Loucy (cell line): ENCODE measurements around the gene AGBL4.

Experiments
- H2AFZ ChIP-seq: fragments of 200-600 bp; sonication (generic); 2 replicates; pipeline ENCODE4 v1.6.0; 2016; ENCODE audit warnings: antibody characterized with exemption, mild to moderate bottlenecking, low read length, moderate library complexity
- H3F3A ChIP-seq: fragments of 200-600 bp; 2 replicates; pipeline ENCODE4 v1.6.0; 2016; ENCODE audit warnings: antibody characterized with exemption, low read depth, mild to moderate bottlenecking
- H3K27me3 ChIP-seq: fragments of 200-600 bp; sonication (generic); 2 replicates; pipeline ENCODE4 v1.6.1; 2014; ENCODE audit warnings: low read length, mild to moderate bottlenecking; ENCODE audit not compliant: insufficient read depth, poor library complexity, severe bottlenecking
- H3K36me3 ChIP-seq: fragments of 200-600 bp; sonication (generic); 2 replicates; pipeline ENCODE4 v1.6.1; 2016; ENCODE audit warnings: low read length; ENCODE audit not compliant: insufficient read depth
- H3K4me1 ChIP-seq: fragments of 200-600 bp; sonication (generic); 2 replicates; pipeline ENCODE4 v1.5.1; 2014; ENCODE audit warnings: low read length, mild to moderate bottlenecking; ENCODE audit not compliant: insufficient read depth, poor library complexity, severe bottlenecking
- H3K4me2 ChIP-seq: fragments of 200-600 bp; sonication (generic); 2 replicates; pipeline ENCODE4 v1.6.0; 2014; ENCODE audit warnings: antibody characterized with exemption, low read length, low read depth, mild to moderate bottlenecking; ENCODE audit not compliant: poor library complexity, severe bottlenecking
- H3K4me3 ChIP-seq: fragments of 200-600 bp; sonication (generic); 2 replicates; pipeline ENCODE4 v1.5.1; 2014; ENCODE audit warnings: low read length, mild to moderate bottlenecking, mixed read lengths; ENCODE audit not compliant: poor library complexity, severe bottlenecking
- H3K79me2 ChIP-seq: fragments of 200-600 bp; sonication (generic); 2 replicates; pipeline ENCODE4 v1.6.1; 2014; ENCODE audit warnings: low read length; ENCODE audit not compliant: insufficient read depth
- H3K9ac ChIP-seq: fragments of 200-600 bp; sonication (generic); 2 replicates; pipeline ENCODE4 v1.6.0; 2014; ENCODE audit warnings: mild to moderate bottlenecking, low read depth, low read length, moderate library complexity; ENCODE audit not compliant: poor library complexity, severe bottlenecking
- H3K9me2 ChIP-seq: fragments of 200-600 bp; sonication (generic); replicated peaks from 2 replicates; pipeline ENCODE4 v1.6.1; 2016; ENCODE audit warnings: low read depth, low read length, mixed read lengths
- H3K9me3 ChIP-seq: fragments of 200-600 bp; sonication (generic); 2 replicates; pipeline ENCODE4 v1.6.1; 2014; ENCODE audit warnings: mild to moderate bottlenecking, antibody characterized with exemption, low read length, low read depth; ENCODE audit not compliant: insufficient read depth
- H4K20me1 ChIP-seq: fragments of 200-600 bp; sonication (generic); 2 replicates; pipeline ENCODE4 v1.6.0; 2014; ENCODE audit warnings: antibody characterized with exemption, low read length, mild to moderate bottlenecking; ENCODE audit not compliant: insufficient read depth, poor library complexity, severe bottlenecking
- CTCF ChIP-seq: fragments of 200-600 bp; sonication (generic); conservative IDR thresholded peaks from 2 replicates; pipeline ENCODE4 v1.5.1; 2014; ENCODE audit warnings: mild to moderate bottlenecking, antibody characterized with exemption, low read length
- EZH2phosphoT487 ChIP-seq: fragments of 200-600 bp; IDR thresholded peaks from 2 replicates; pipeline ENCODE4 v1.6.1; 2018; ENCODE audit warnings: antibody characterized with exemption, mild to moderate bottlenecking, moderate library complexity, borderline replicate concordance

Gene AGBL4

GRCh38 chr1:50027794-50028193, 4.0 kb upstream of the AGBL4 start:
- Histone ChIP-seq H3K79me2 (no peaks in the 10 kb centered on the region), H2AFZ (no peak overlapping the region), H3K4me2 (no peak overlapping the region), H3K9me3 (no peaks in the 10 kb centered on the region), H3K4me1 (no peaks in the 10 kb centered on the region), H3K4me3 (no peak overlapping the region), H3K27me3 (no peaks in the 10 kb centered on the region), H3K9ac (no peak overlapping the region), H3K9me2 (no peaks in the 10 kb centered on the region), H4K20me1 (no peaks in the 10 kb centered on the region), H3F3A (no peaks in the 10 kb centered on the region), H3K36me3 (no peaks in the 10 kb centered on the region)
- TF ChIP-seq CTCF (no peak), EZH2phosphoT487 (no peak)

- H3K79me2 ChIP-seq, result no peaks in the 10 kb centered on the region
- H3K4me1 ChIP-seq, result no peaks in the 10 kb centered on the region
- peaks cover 5% of the 10 kb centered on the region; the same call in 1 of the 2 replicates for H3K9me3 ChIP-seq
- H2AFZ ChIP-seq, result no peak overlapping the region
- no peaks in the 10 kb centered on the region for H3K9me2 ChIP-seq
- no peak overlapping the region for H3K4me3 ChIP-seq
- H3K9ac ChIP-seq, result no peak overlapping the region
- no peak overlapping the region for H3K4me2 ChIP-seq
- no peak for TF ChIP-seq CTCF
- no peaks in the 10 kb centered on the region for H3F3A ChIP-seq
- H4K20me1 ChIP-seq, result no peaks in the 10 kb centered on the region
- no peaks in the 10 kb centered on the region for H3K27me3 ChIP-seq
- no peaks in the 10 kb centered on the region for H3K36me3 ChIP-seq
These were observed 28.0 kb downstream of the AGBL4 start for GRCh38 chr1:49995734-49996133.

GRCh38 chr1:49971088-49971487, 52.7 kb downstream of the AGBL4 start:
- no peaks in the 10 kb centered on the region for H3K79me2 ChIP-seq
- no peaks in the 10 kb centered on the region for H3F3A ChIP-seq
- H3K4me3 ChIP-seq, result no peak overlapping the region
- no peaks in the 10 kb centered on the region for H4K20me1 ChIP-seq
- no peaks in the 10 kb centered on the region for H3K4me1 ChIP-seq
- H3K27me3 ChIP-seq, result no peaks in the 10 kb centered on the region
- H3K9me3 ChIP-seq, result no peaks in the 10 kb centered on the region
- no peak overlapping the region for H3K4me2 ChIP-seq
- H3K9me2 ChIP-seq, result no peaks in the 10 kb centered on the region
- H3K36me3 ChIP-seq, result no peaks in the 10 kb centered on the region
- no peak overlapping the region for H2AFZ ChIP-seq
- H3K9ac ChIP-seq, result no peak overlapping the region
- no peak for TF ChIP-seq CTCF
- no peak for TF ChIP-seq EZH2phosphoT487
